Activated CD8-positive, alpha-beta T cell treated with anti-CD3 and anti-CD28 coated beads for 36 hours (primary cell): Measurements from ENCODE around the gene RPL22. TPM values are rescaled to one million over a fixed set of nuclear protein-coding genes. Genes with fewer than 3 reads are reported as not detected.

Experiments
- ATAC-seq: fragments of 200-7000 bp; cut with Tn5 transposase; one replicate; pipeline ENCODE4 v1.10.0; 2021; ENCODE audit warnings: mild to moderate bottlenecking, moderate library complexity
- CTCF ChIA-PET: fragments of 350-600 bp; sonication (Branson Sonifier 250); formaldehyde crosslinking; loops from one replicate; lab custom pipeline; 2021; ENCODE audit warnings: antibody characterized with exemption; lab: Charles Lee
- POLR2A ChIA-PET: fragments of 350-600 bp; sonication (Branson Sonifier 250); formaldehyde crosslinking; loops from one replicate; lab custom pipeline; 2021; ENCODE audit warnings: antibody characterized with exemption; lab: Charles Lee
- DNase-seq: peaks from one replicate; pipeline ENCODE4 v3.0.0-alpha.2; 2020
- H3K27ac Mint-ChIP-seq: one replicate; pipeline ENCODE4 v1.8.0; 2021; ENCODE audit warnings: mild to moderate bottlenecking, mixed read lengths
- H3K27me3 Mint-ChIP-seq: one replicate; pipeline ENCODE4 v1.8.0; 2021; ENCODE audit warnings: mixed read lengths
- H3K36me3 Mint-ChIP-seq: one replicate; pipeline ENCODE4 v1.8.0; 2021; ENCODE audit warnings: low read depth, mixed read lengths
- H3K4me1 Mint-ChIP-seq: one replicate; pipeline ENCODE4 v1.8.0; 2021; ENCODE audit warnings: low read depth, mixed read lengths
- H3K4me3 Mint-ChIP-seq: one replicate; pipeline ENCODE4 v1.8.0; 2021; ENCODE audit warnings: mild to moderate bottlenecking, moderate library complexity, mixed read lengths
- H3K9me3 Mint-ChIP-seq: one replicate; pipeline ENCODE4 v1.8.0; 2021; ENCODE audit warnings: mixed read lengths
- CTCF ChIP-seq: fragments of 200-600 bp; IDR thresholded peaks from one replicate; pipeline ENCODE4 v1.8.0; 2022; ENCODE audit warnings: antibody characterized with exemption, mild to moderate bottlenecking
- intact Hi-C: fragments of 100-400 bp; cut with micrococcal nuclease; formaldehyde crosslinking; loops from one replicate; pipeline ENCODE4 v1.10.0; 2022
- total RNA-seq, 2 experiments: library from RNA; stranded (reverse); gene quantifications; one replicate each; pipeline ENCODE4 v1.2.3, GENCODE V29; 2021

Gene RPL22
- total RNA-seq, 2 experiments from 2014 or later: 372 to 473 TPM

GRCh38 chr1:6209661-6210580 is 10.5 kb upstream of the RPL22 start:
- Mint-ChIP-seq H3K9me3 (no peaks in the 10 kb centered on the region), H3K27me3 (peaks cover 29% of the 10 kb centered on the region), H3K36me3 (no peaks in the 10 kb centered on the region), H3K27ac (no peak overlapping the region), H3K4me1 (peaks cover 12% of the 10 kb centered on the region), H3K4me3 (no peak overlapping the region)
- intact Hi-C loops: loop anchor here (5.0 kb wide), 1 partner anchor 37 kb away; no protein-coding TSS in a partner anchor
- POLR2A ChIA-PET: interaction anchor here (1.0 kb wide), 1 partner anchor 12 kb away, joined by 3 read pairs; no protein-coding TSS in a partner anchor
- DNase-seq (peak; percentile 49), ATAC-seq (peak; percentile 25)
- CTCF ChIA-PET: interaction anchor here (1.0 to 1.5 kb wide), 4 partner anchors 12 to 25 kb away, joined by 3 to 5 read pairs (median 3); no protein-coding TSS in a partner anchor
- peak; percentile 29 for TF ChIP-seq CTCF

- intact Hi-C loops: loop anchor here (5.0 kb wide), 1 partner anchor 38 kb away; no protein-coding TSS in a partner anchor
- peak; percentile 23 for TF ChIP-seq CTCF
- peak overlapping the region; percentile 41 for H3K4me3 Mint-ChIP-seq
- H3K27ac Mint-ChIP-seq: no peak overlapping the region
- CTCF ChIA-PET: interaction anchor here (1.0 to 3.2 kb wide), 4 partner anchors 13 to 28 kb away, joined by 3 to 18 read pairs (median 4); partner anchors contain the start of gene ICMT
- peak; percentile 36 for DNase-seq
- POLR2A ChIA-PET: interaction anchor here (1.0 kb wide), 1 partner anchor 13 kb away, joined by 3 read pairs; no protein-coding TSS in a partner anchor
- H3K27me3 Mint-ChIP-seq: peaks cover 31% of the 10 kb centered on the region
- ATAC-seq: peak; percentile 29
- H3K4me1 Mint-ChIP-seq: peaks cover 16% of the 10 kb centered on the region
- no peaks in the 10 kb centered on the region for H3K9me3 Mint-ChIP-seq
- no peaks in the 10 kb centered on the region for H3K36me3 Mint-ChIP-seq
Measured at GRCh38 chr1:6208723-6209660, 9.6 kb upstream of the RPL22 start.

- Mint-ChIP-seq H3K27ac (no peak overlapping the region), H3K4me3 (no peak overlapping the region), H3K36me3 (no peaks in the 10 kb centered on the region), H3K9me3 (no peaks in the 10 kb centered on the region), H3K4me1 (peaks cover 16% of the 10 kb centered on the region), H3K27me3 (peaks cover 28% of the 10 kb centered on the region)
- ATAC-seq (no peak), DNase-seq (no peak)
- ChIA-PET POLR2A (no interaction called here), CTCF (interaction anchor here (3.2 kb wide), 1 partner anchor 29 kb away, joined by 18 read pairs; the partner anchor contains the start of gene ICMT)
- TF ChIP-seq CTCF: no peak
- intact Hi-C loops: loop anchor here (5.0 kb wide), 1 partner anchor 39 kb away; no protein-coding TSS in a partner anchor
Measured at GRCh38 chr1:6207921-6208320, 8.5 kb upstream of the RPL22 start.

- intact Hi-C loops: loop anchor here (5.0 kb wide), 1 partner anchor 40 kb away; no protein-coding TSS in a partner anchor
- no peaks in the 10 kb centered on the region for H3K36me3 Mint-ChIP-seq
- no peak for ATAC-seq
- no peak for TF ChIP-seq CTCF
- DNase-seq: no peak
- ChIA-PET CTCF (interaction anchor here (0.7 to 3.2 kb wide), 5 partner anchors 9 to 179 kb away, joined by 3 to 18 read pairs (median 4); partner anchors contain the start of gene ICMT), POLR2A (interaction anchor here (0.6 to 1.5 kb wide), 6 partner anchors 8 to 29 kb away, joined by 3 to 6 read pairs (median 4); no protein-coding TSS in a partner anchor)
- peaks cover 23% of the 10 kb centered on the region for H3K27me3 Mint-ChIP-seq
- H3K27ac Mint-ChIP-seq: no peak overlapping the region
- H3K4me3 Mint-ChIP-seq: peak overlapping the region; percentile 72
- H3K9me3 Mint-ChIP-seq: no peaks in the 10 kb centered on the region
- peaks cover 16% of the 10 kb centered on the region for H3K4me1 Mint-ChIP-seq
Measured at GRCh38 chr1:6207075-6207885, 7.9 kb upstream of the RPL22 start.
